Mucosa of stomach (tissue), 1 donor: ENCODE data around the gene SLC1A1.

Experiments
- H3K27me3 ChIP-seq: one replicate; pipeline ENCODE4 v1.7.0; 2013; ENCODE audit warnings: mild to moderate bottlenecking, low read length; ENCODE audit not compliant: control insufficient read depth, insufficient read depth
- H3K36me3 ChIP-seq: one replicate; pipeline ENCODE4 v1.7.0; 2013; ENCODE audit warnings: low read length; ENCODE audit not compliant: control insufficient read depth, insufficient read depth
- H3K4me1 ChIP-seq: one replicate; pipeline ENCODE4 v1.7.0; 2013; ENCODE audit warnings: mild to moderate bottlenecking, low read length; ENCODE audit not compliant: control insufficient read depth, insufficient read depth
- H3K4me3 ChIP-seq: one replicate; pipeline ENCODE4 v1.7.0; 2013; ENCODE audit warnings: low read length
- H3K9ac ChIP-seq: one replicate; pipeline ENCODE4 v1.7.0; 2013; ENCODE audit warnings: mild to moderate bottlenecking, low read length, moderate library complexity
- H3K9me3 ChIP-seq: one replicate; pipeline ENCODE4 v1.7.0; 2013; ENCODE audit warnings: mild to moderate bottlenecking, low read length, moderate library complexity; ENCODE audit not compliant: control insufficient read depth
- donor health status: Pancreatic carcinoma.

The SLC1A1 gene

DNA sequence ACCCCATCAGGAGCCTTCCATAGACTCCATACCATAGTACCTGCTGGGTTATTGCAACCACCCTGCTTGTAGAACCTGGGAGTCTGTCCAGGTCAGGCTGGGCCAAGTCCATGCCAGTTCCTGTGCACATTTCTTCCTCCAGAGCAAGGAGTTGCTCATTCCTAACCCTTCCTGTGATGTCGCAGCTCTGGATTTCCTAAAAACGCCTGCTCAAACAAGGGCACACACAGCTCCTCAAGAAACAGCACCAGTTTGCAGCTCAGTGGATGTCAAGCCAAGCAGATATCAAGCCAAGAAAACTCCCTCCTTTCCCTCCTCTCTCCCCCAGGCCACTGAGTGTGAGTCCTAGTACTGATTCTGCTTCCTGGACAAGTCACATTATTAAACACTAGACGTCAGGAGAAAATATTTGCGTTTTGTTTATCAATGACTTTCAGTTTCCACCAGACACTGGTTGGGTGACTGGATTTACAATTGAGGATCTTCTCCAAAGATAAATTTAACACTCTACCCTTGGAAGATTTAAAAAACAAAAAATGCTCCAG is 59.6 kb downstream of the SLC1A1 start:
- no peaks in the 10 kb centered on the region for H3K36me3 ChIP-seq
- H3K27me3 ChIP-seq, result no peaks in the 10 kb centered on the region
- no peaks in the 10 kb centered on the region for H3K9me3 ChIP-seq
- no peak overlapping the region for H3K9ac ChIP-seq
- peaks cover 4% of the 10 kb centered on the region for H3K4me1 ChIP-seq
- H3K4me3 ChIP-seq, result no peak overlapping the region

DNA sequence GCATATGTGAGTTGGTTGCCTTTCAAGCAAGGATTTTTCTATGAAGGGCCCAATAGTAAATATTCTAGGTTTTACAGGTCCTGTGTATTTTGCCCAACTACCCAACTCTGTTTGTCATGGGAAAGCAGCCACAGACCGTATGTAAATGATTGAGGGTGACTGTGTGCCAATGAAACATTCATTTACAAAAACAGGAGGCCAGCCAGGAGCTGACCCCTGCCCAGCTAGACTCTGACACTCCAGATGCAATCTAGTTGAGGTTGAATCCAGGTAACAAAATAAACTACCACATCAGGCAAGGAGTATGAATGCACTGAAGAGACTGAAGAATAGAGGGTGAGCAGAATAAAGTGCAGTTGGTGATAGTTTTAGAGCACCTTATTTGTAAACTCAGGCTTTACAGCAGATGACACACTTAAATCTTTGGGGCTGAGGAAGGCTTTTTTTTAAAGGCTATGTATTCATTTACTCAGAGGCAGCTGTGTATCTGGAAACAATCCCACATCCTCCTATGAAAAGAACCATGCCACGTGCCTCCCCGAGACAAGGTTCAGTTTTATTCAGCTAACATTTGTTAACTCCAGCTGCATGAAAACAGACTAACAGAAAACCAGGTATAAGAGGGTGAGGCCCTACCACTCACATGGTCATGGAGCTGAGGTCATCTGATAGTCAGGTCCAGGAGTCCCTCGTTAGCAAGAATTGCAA is 60.7 kb downstream of the SLC1A1 start:
- Histone ChIP-seq H3K4me3 (no peak overlapping the region), H3K9me3 (no peaks in the 10 kb centered on the region), H3K4me1 (peaks cover 4% of the 10 kb centered on the region), H3K27me3 (no peaks in the 10 kb centered on the region), H3K9ac (no peak overlapping the region), H3K36me3 (no peaks in the 10 kb centered on the region)

DNA sequence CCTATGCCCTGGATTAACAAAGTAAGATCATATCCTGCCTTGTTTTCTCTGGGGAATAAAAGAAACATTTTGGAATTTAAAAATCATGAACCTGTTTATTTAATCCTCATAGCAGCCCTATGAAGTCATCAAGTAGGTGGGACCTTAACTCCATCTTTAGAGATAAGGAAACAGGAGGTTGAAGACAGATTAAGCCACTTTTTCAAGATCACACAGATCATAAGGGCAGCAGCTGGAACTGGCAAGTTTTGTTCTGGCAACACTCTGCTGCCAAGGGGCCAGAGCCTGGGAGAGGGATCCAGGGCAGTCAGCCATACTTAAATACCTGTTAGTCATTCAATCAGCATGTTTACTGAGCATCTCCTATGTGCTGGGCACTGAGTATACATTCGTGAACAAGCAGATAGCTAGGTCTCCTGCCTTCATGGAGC is 63.7 kb downstream of the SLC1A1 start:
- H3K36me3 ChIP-seq, result no peaks in the 10 kb centered on the region
- H3K9ac ChIP-seq, result no peak overlapping the region
- no peak overlapping the region for H3K4me3 ChIP-seq
- no peaks in the 10 kb centered on the region for H3K9me3 ChIP-seq
- H3K4me1 ChIP-seq, result peaks cover 4% of the 10 kb centered on the region
- no peaks in the 10 kb centered on the region for H3K27me3 ChIP-seq

- Histone ChIP-seq H3K27me3 (no peaks in the 10 kb centered on the region), H3K9ac (no peak overlapping the region), H3K36me3 (no peaks in the 10 kb centered on the region), H3K4me1 (no peaks in the 10 kb centered on the region), H3K4me3 (no peak overlapping the region), H3K9me3 (no peaks in the 10 kb centered on the region)
Measured at GRCh38 chr9:4555236-4555635, 65.0 kb downstream of the SLC1A1 start.

DNA sequence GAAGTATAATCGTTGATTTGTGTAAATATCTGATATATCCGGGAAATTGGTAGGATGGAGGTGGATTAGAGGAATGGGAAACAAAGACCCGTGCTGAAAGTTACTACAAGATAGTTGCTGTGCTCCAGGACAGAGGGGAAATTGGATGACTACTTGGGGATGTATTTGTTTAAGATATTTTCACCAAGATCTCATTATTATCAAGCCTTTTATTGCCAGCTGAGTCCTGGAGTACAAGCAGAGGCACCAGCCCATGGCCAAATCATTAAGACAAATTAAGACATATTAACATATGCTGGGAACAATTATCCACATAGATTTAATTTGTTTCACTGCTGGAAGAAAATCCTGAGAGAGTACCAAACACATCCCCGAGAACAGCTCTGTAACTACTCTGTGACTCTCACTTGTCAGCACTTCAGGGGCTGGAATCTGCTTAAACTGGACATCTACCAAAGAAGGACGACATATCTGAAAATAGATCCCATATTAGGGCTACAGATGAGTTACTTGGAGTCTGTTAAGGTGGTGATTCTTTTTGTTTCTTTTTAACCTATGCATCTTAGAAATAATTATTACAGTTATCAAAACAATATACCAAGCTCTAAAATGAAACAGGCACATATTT is 68.2 kb downstream of the SLC1A1 start:
- Histone ChIP-seq H3K4me1 (no peaks in the 10 kb centered on the region), H3K36me3 (no peaks in the 10 kb centered on the region), H3K9ac (no peak overlapping the region), H3K27me3 (no peaks in the 10 kb centered on the region), H3K4me3 (no peak overlapping the region), H3K9me3 (no peaks in the 10 kb centered on the region)

GRCh38 chr9:4559261-4560182 is 69.3 kb downstream of the SLC1A1 start:
- Histone ChIP-seq H3K36me3 (no peaks in the 10 kb centered on the region), H3K9ac (no peak overlapping the region), H3K27me3 (no peaks in the 10 kb centered on the region), H3K4me1 (no peaks in the 10 kb centered on the region), H3K4me3 (no peak overlapping the region), H3K9me3 (no peaks in the 10 kb centered on the region)

- Histone ChIP-seq H3K9ac (no peak overlapping the region), H3K4me3 (no peak overlapping the region), H3K27me3 (no peaks in the 10 kb centered on the region), H3K4me1 (no peaks in the 10 kb centered on the region), H3K9me3 (no peaks in the 10 kb centered on the region), H3K36me3 (no peaks in the 10 kb centered on the region)
Measured at GRCh38 chr9:4563105-4563504, 72.8 kb downstream of the SLC1A1 start.

DNA sequence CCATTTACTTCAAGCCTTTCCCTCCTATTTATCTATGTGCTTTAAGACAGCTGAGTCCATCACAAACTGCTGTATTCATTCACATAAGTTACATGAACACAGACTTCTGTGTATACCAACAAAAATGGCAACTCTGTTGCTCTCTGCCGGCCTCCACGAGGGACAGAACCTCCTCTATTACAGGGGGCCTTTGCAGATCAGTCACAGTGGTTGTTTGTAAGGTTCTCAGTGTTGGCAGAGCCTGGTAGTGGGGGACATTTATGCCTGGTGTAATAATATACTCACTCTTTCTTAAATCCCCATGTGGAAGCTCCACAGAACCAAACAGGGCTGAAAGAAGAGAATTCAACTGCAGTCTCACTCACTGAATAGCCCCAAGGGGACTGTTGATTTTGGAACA is 76.5 kb downstream of the SLC1A1 start:
- no peaks in the 10 kb centered on the region for H3K4me1 ChIP-seq
- H3K27me3 ChIP-seq, result no peaks in the 10 kb centered on the region
- no peaks in the 10 kb centered on the region for H3K36me3 ChIP-seq
- H3K9ac ChIP-seq, result no peak overlapping the region
- H3K4me3 ChIP-seq, result no peak overlapping the region
- no peaks in the 10 kb centered on the region for H3K9me3 ChIP-seq

- Histone ChIP-seq H3K4me3 (no peak overlapping the region), H3K4me1 (no peaks in the 10 kb centered on the region), H3K9ac (no peak overlapping the region), H3K9me3 (no peaks in the 10 kb centered on the region), H3K36me3 (no peaks in the 10 kb centered on the region), H3K27me3 (no peaks in the 10 kb centered on the region)
Measured at GRCh38 chr9:4567601-4568000, 77.3 kb downstream of the SLC1A1 start.

DNA sequence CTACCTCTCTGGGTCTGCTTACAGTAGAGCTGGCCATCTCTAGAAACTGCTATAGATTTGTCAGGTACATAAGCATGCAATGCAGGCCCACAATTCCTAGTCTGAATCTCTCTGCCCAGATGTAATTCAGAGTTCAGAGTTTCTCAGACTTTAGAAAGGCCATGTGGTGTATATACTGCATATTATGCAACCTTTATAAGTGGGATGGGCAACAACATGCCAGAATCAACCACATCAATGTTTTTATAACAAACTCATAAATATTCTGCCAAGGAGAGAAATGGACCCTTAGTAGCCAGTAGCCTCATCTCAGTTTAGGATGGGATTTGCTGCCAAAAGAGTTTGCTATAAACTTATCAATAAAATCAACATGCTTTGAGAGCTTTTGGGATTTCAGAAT is 78.8 kb downstream of the SLC1A1 start:
- Histone ChIP-seq H3K4me3 (no peak overlapping the region), H3K9ac (no peak overlapping the region), H3K27me3 (no peaks in the 10 kb centered on the region), H3K4me1 (no peaks in the 10 kb centered on the region), H3K36me3 (no peaks in the 10 kb centered on the region), H3K9me3 (no peaks in the 10 kb centered on the region)

GRCh38 chr9:4572184-4572826 is 82.0 kb downstream of the SLC1A1 start:
- Histone ChIP-seq H3K36me3 (no peaks in the 10 kb centered on the region), H3K9me3 (no peaks in the 10 kb centered on the region), H3K4me3 (no peak overlapping the region), H3K9ac (no peak overlapping the region), H3K27me3 (no peaks in the 10 kb centered on the region), H3K4me1 (no peaks in the 10 kb centered on the region)
